HepG2 (cell line): ENCODE data around the gene CCDC116. TPM values are rescaled to one million over a fixed set of nuclear protein-coding genes. Genes with fewer than 3 reads are reported as not detected.

Experiments
- ATF7-NPFF ChIP-seq: sonication (generic); formaldehyde crosslinking; IDR thresholded peaks from 2 replicates; pipeline ENCODE4 v1.8.1; 2023; ENCODE audit warnings: mild to moderate bottlenecking, low read depth, missing genetic modification reagents, moderate library complexity
- CEBPG ChIP-seq: IDR thresholded peaks from 2 replicates; pipeline ENCODE4 v1.6.1; 2016
- DDIT3 ChIP-seq: sonication (generic); formaldehyde crosslinking; IDR thresholded peaks from 2 replicates; pipeline ENCODE4 v1.4.0; 2020; ENCODE audit warnings: mild to moderate bottlenecking, missing genetic modification reagents
- EP300 ChIP-seq, 3 experiments: sonication (generic) in 1 of 3; formaldehyde crosslinking in 1 of 3; IDR thresholded peaks; 2 replicates each; pipeline versions ENCODE4 v1.5.1 to v1.6.1; 2011 to 2020; ENCODE audit warnings: low read depth in 2 of 3, low read length in 2 of 3, borderline replicate concordance in 1 of 3, improper control_type of control experiment in 1 of 3, mild to moderate bottlenecking in 1 of 3, missing genetic modification reagents in 1 of 3, moderate library complexity in 1 of 3
- FOSL1 ChIP-seq: sonication (generic); formaldehyde crosslinking; IDR thresholded peaks from 2 replicates; pipeline ENCODE4 v1.9.0; 2021; ENCODE audit warnings: missing genetic modification reagents, borderline replicate concordance
- FOSL2 ChIP-seq: sonication (generic); formaldehyde crosslinking; IDR thresholded peaks from 2 replicates; pipeline ENCODE4 v1.4.0; 2020; ENCODE audit warnings: missing genetic modification reagents
- GFI1 ChIP-seq: sonication (generic); formaldehyde crosslinking; IDR thresholded peaks from 2 replicates; pipeline ENCODE4 v1.5.0; 2020; ENCODE audit warnings: missing genetic modification reagents, mild to moderate bottlenecking, borderline replicate concordance
- HMGXB4 ChIP-seq, 2 experiments: sonication (generic) in 1 of 2; formaldehyde crosslinking in 1 of 2; IDR thresholded peaks; 2 replicates each; pipeline versions ENCODE4 v1.4.0 to v1.6.1; 2018 to 2020; ENCODE audit warnings: missing genetic modification reagents in 2 of 2, borderline replicate concordance in 1 of 2, low read depth in 1 of 2, mild to moderate bottlenecking in 1 of 2, missing biosample characterization in 1 of 2
- ISL2 ChIP-seq: sonication (generic); formaldehyde crosslinking; IDR thresholded peaks from 2 replicates; pipeline ENCODE4 v1.5.0; 2020; ENCODE audit warnings: missing genetic modification reagents
- KDM5A ChIP-seq: fragments of 200-600 bp; sonication (generic); IDR thresholded peaks from 2 replicates; pipeline ENCODE4 v1.7.0; 2018; ENCODE audit warnings: antibody characterized with exemption, mild to moderate bottlenecking, low read length, borderline replicate concordance
- KLF9 ChIP-seq: IDR thresholded peaks from 2 replicates; pipeline ENCODE4 v1.6.1; 2016; ENCODE audit warnings: low read depth
- NCOR1 ChIP-seq: fragments of 200-600 bp; sonication (generic); IDR thresholded peaks from 2 replicates; pipeline ENCODE4 v1.7.0; 2017; ENCODE audit warnings: antibody characterized with exemption, low read length, borderline replicate concordance
- PAX8 ChIP-seq: sonication (generic); formaldehyde crosslinking; IDR thresholded peaks from 2 replicates; pipeline ENCODE4 v1.8.0; 2022; ENCODE audit warnings: mild to moderate bottlenecking, missing genetic modification reagents, borderline replicate concordance
- PHF8 ChIP-seq: sonication (generic); formaldehyde crosslinking; IDR thresholded peaks from 2 replicates; pipeline ENCODE4 v1.5.0; 2020; ENCODE audit warnings: missing genetic modification reagents
- RAD21 ChIP-seq: fragments of 450-650 bp; formaldehyde crosslinking; IDR thresholded peaks from 2 replicates; pipeline ENCODE4 v1.5.0; 2020; ENCODE audit warnings: mild to moderate bottlenecking
- TGIF2 ChIP-seq: IDR thresholded peaks from 2 replicates; pipeline ENCODE4 v1.6.1; 2016; ENCODE audit warnings: control low read depth, missing compliant biosample characterization
- ZNF441 ChIP-seq: sonication (generic); formaldehyde crosslinking; IDR thresholded peaks from 2 replicates; pipeline ENCODE4 v1.7.0; 2021; ENCODE audit warnings: missing genetic modification reagents, borderline replicate concordance
- ZNF577 ChIP-seq: sonication (generic); formaldehyde crosslinking; IDR thresholded peaks from 2 replicates; pipeline ENCODE4 v1.4.0; 2020; ENCODE audit warnings: mild to moderate bottlenecking, low read depth, missing genetic modification reagents, borderline replicate concordance
- ZNF660 ChIP-seq: sonication (generic); formaldehyde crosslinking; IDR thresholded peaks from 2 replicates; pipeline ENCODE4 v1.5.1; 2020; ENCODE audit warnings: mild to moderate bottlenecking, low read depth, missing genetic modification reagents, borderline replicate concordance
- ZNF724P ChIP-seq: sonication (generic); formaldehyde crosslinking; IDR thresholded peaks from 2 replicates; pipeline ENCODE4 v1.8.0; 2022; ENCODE audit warnings: missing genetic modification reagents, borderline replicate concordance
- ZNF780A ChIP-seq: sonication (generic); formaldehyde crosslinking; IDR thresholded peaks from 2 replicates; pipeline ENCODE4 v1.8.0; 2022; ENCODE audit warnings: mild to moderate bottlenecking, missing genetic modification reagents, moderate library complexity
- polyA plus RNA-seq, 8 experiments: library from polyadenylated mRNA; depleted of rRNA in 3 of 8; stranded (reverse) in 7 of 8; unstranded in 1 of 8; fragments of >200 nt; fragmentation: Illumina TruSeq in 4 of 8; extraction: Trizol in 4 of 8; gene quantifications; 2 replicates each; pipeline versions ENCODE4 v1.2.1 to v1.2.3, GENCODE V29; 2011 to 2016; ENCODE audit warnings: low read depth in 4 of 8, missing spikeins in 1 of 8, mixed read lengths in 1 of 8; ENCODE audit not compliant: insufficient read depth in 1 of 8
- total RNA-seq, 5 experiments: library from RNA; depleted of rRNA; stranded (reverse); fragments of >200 nt; fragmentation: Illumina TruSeq; extraction: Trizol; gene quantifications; 2 replicates each; pipeline ENCODE4 v1.2.3, GENCODE V29; 2016; ENCODE audit warnings: low read depth in 1 of 5
- TF ChIP-seq, protein P1 (sequence below): sonication (generic); formaldehyde crosslinking; IDR thresholded peaks from 2 replicates; pipeline ENCODE4 v1.9.0; 2021; ENCODE audit warnings: missing genetic modification reagents, mild to moderate bottlenecking, borderline replicate concordance
- TF ChIP-seq, protein P2 (sequence below): sonication (generic); formaldehyde crosslinking; IDR thresholded peaks from 2 replicates; pipeline ENCODE4 v1.4.0; 2020; ENCODE audit warnings: missing genetic modification reagents
- TF ChIP-seq, protein P3 (sequence below): IDR thresholded peaks from 2 replicates; pipeline ENCODE4 v1.6.1; 2012; ENCODE audit warnings: inconsistent platforms

CCDC116 gene
- total and polyA plus RNA-seq, 2 of the 13 experiments (the other 11 are each of a cell fraction or from before 2014, with no cell fraction given) = 0.15 to 0.33 TPM

- TF ChIP-seq EP300 (IDR thresholded peaks at IDR 0.05; ENCODE audit: low read depth in 2 of 2, low read length in 2 of 2) (no peak), EP300 (CRISPR knock-in tag; IDR thresholded peaks at IDR 0.05; ENCODE audit: borderline replicate concordance) (no peak), CEBPG (CRISPR knock-in tag) (no peak), ZNF660 (CRISPR knock-in tag) (no peak), FOSL1 (CRISPR knock-in tag) (no peak), ZNF441 (CRISPR knock-in tag) (no peak), KDM5A (peak; percentile 24; the same call in 1 of the 2 replicates), ZNF780A (CRISPR knock-in tag) (no peak), FOSL2 (CRISPR knock-in tag) (no peak), NCOR1 (no peak), DDIT3 (CRISPR knock-in tag) (no peak), PHF8 (peak; percentile 74), RAD21 (no peak), ATF7-NPFF (CRISPR knock-in tag) (no peak), KLF9 (CRISPR knock-in tag) (no peak), GFI1 (no peak; the same call in 1 of the 2 replicates), TGIF2 (peak; percentile 68; the same call in 1 of the 2 replicates), ISL2 (CRISPR knock-in tag) (no peak), ZNF577 (CRISPR knock-in tag) (no peak), PAX8 (CRISPR knock-in tag) (no peak), ZNF724P (CRISPR knock-in tag) (no peak), HMGXB4 (CRISPR knock-in tag; IDR thresholded peaks at IDR 0.05; ENCODE audit: borderline replicate concordance in 1 of 2, low read depth in 1 of 2) (peak in 1 of 2 experiments; percentile 25; a peak in 1 of 4 replicates)
- TF ChIP-seq, protein P1, sequence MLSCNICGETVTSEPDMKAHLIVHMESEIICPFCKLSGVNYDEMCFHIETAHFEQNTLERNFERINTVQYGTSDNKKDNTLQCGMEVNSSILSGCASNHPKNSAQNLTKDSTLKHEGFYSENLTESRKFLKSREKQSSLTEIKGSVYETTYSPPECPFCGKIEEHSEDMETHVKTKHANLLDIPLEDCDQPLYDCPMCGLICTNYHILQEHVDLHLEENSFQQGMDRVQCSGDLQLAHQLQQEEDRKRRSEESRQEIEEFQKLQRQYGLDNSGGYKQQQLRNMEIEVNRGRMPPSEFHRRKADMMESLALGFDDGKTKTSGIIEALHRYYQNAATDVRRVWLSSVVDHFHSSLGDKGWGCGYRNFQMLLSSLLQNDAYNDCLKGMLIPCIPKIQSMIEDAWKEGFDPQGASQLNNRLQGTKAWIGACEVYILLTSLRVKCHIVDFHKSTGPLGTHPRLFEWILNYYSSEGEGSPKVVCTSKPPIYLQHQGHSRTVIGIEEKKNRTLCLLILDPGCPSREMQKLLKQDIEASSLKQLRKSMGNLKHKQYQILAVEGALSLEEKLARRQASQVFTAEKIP (CRISPR knock-in tag) = no peak
- TF ChIP-seq, protein P2, sequence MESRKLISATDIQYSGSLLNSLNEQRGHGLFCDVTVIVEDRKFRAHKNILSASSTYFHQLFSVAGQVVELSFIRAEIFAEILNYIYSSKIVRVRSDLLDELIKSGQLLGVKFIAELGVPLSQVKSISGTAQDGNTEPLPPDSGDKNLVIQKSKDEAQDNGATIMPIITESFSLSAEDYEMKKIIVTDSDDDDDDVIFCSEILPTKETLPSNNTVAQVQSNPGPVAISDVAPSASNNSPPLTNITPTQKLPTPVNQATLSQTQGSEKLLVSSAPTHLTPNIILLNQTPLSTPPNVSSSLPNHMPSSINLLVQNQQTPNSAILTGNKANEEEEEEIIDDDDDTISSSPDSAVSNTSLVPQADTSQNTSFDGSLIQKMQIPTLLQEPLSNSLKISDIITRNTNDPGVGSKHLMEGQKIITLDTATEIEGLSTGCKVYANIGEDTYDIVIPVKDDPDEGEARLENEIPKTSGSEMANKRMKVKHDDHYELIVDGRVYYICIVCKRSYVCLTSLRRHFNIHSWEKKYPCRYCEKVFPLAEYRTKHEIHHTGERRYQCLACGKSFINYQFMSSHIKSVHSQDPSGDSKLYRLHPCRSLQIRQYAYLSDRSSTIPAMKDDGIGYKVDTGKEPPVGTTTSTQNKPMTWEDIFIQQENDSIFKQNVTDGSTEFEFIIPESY = no peak
- TF ChIP-seq, protein P3, sequence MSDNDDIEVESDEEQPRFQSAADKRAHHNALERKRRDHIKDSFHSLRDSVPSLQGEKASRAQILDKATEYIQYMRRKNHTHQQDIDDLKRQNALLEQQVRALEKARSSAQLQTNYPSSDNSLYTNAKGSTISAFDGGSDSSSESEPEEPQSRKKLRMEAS = peak; percentile 92
Measured at GRCh38 chr22:21652010-21652546, 19.5 kb downstream of the CCDC116 start (continued).
